ENCODE results near the gene FBXL7. TPM values are rescaled to one million over a fixed set of nuclear protein-coding genes. Genes with fewer than 3 reads are reported as not detected.

The FBXL7 gene
- total and polyA plus RNA-seq, 4 experiments from 2014 or later: not detected

GRCh38 chr5:15601853-15602252 is 101.9 kb downstream of the FBXL7 start:
- H3K9me3 ChIP-seq (ENCODE audit: control insufficient read depth in 1 of 2, low read length in 2 of 2): no peaks in the 10 kb centered on the region
- Mint-ChIP-seq H3K36me3 (no peaks in the 10 kb centered on the region), H3K27ac (no peak overlapping the region), H3K9me3 (peaks cover 0 to 6% (median 3%) of the 10 kb centered on the region in 8 donors), H3K4me3 (no peak overlapping the region), H3K4me1 (no peaks in the 10 kb centered on the region), H3K27me3 (peaks cover 0 to 1% of the 10 kb centered on the region in 2 donors)
- POLR2A ChIA-PET (ENCODE audit: partially characterized antibody): no interaction called here
- no peak overlapping the region for H3K27ac ChIP-seq (ENCODE audit: low read depth, low read length)
- no peaks in the 10 kb centered on the region for H3K27me3 ChIP-seq (ENCODE audit: insufficient read depth, low read length)
- intact Hi-C loops (cut with micrococcal nuclease): no loop called here
- no peak overlapping the region for H3K4me3 ChIP-seq (ENCODE audit: low read length in 2 of 2)
- DNase-seq: no peak
- CTCF ChIA-PET (ENCODE audit: partially characterized antibody): no interaction called here
- no peaks in the 10 kb centered on the region for H3K4me1 ChIP-seq (ENCODE audit: insufficient read depth, low read length)
- H3K36me3 ChIP-seq (ENCODE audit: insufficient read depth, low read length): no peaks in the 10 kb centered on the region

GRCh38 chr5:15604986-15605385 is 105.0 kb downstream of the FBXL7 start:
- Histone ChIP-seq H3K27ac (ENCODE audit: low read depth, low read length) (no peak overlapping the region), H3K36me3 (ENCODE audit: insufficient read depth, low read length) (no peaks in the 10 kb centered on the region), H3K4me3 (ENCODE audit: low read length in 2 of 2) (no peak overlapping the region), H3K9me3 (ENCODE audit: control insufficient read depth in 1 of 2, low read length in 2 of 2) (no peaks in the 10 kb centered on the region), H3K4me1 (ENCODE audit: insufficient read depth, low read length) (no peaks in the 10 kb centered on the region), H3K27me3 (ENCODE audit: insufficient read depth, low read length) (no peaks in the 10 kb centered on the region)
- H3K4me1 Mint-ChIP-seq: no peaks in the 10 kb centered on the region
- DNase-seq: no peak
- ChIA-PET POLR2A (ENCODE audit: partially characterized antibody) (no interaction called here), CTCF (ENCODE audit: partially characterized antibody) (no interaction called here)
- no peak overlapping the region for H3K27ac Mint-ChIP-seq
- intact Hi-C loops (cut with micrococcal nuclease): no loop called here
- no peaks in the 10 kb centered on the region for H3K36me3 Mint-ChIP-seq
- H3K4me3 Mint-ChIP-seq: no peak overlapping the region
- peaks cover 0 to 1% of the 10 kb centered on the region in 2 donors for H3K27me3 Mint-ChIP-seq
- H3K9me3 Mint-ChIP-seq: peaks cover 0 to 11% (median 2%) of the 10 kb centered on the region in 8 donors

- no peaks in the 10 kb centered on the region for H3K9me3 ChIP-seq (ENCODE audit: control insufficient read depth in 1 of 2, low read length in 2 of 2)
- POLR2A ChIA-PET (ENCODE audit: partially characterized antibody): no interaction called here
- no peaks in the 10 kb centered on the region for H3K36me3 ChIP-seq (ENCODE audit: insufficient read depth, low read length)
- no peaks in the 10 kb centered on the region for H3K4me1 ChIP-seq (ENCODE audit: insufficient read depth, low read length)
- H3K27me3 ChIP-seq (ENCODE audit: insufficient read depth, low read length): no peaks in the 10 kb centered on the region
- Mint-ChIP-seq H3K9me3 (peaks cover 0 to 11% (median 2%) of the 10 kb centered on the region in 8 donors), H3K36me3 (no peaks in the 10 kb centered on the region), H3K27ac (no peak overlapping the region), H3K4me1 (no peaks in the 10 kb centered on the region), H3K27me3 (peaks cover 0 to 1% of the 10 kb centered on the region in 2 donors), H3K4me3 (no peak overlapping the region)
- DNase-seq: no peak
- intact Hi-C loops (cut with micrococcal nuclease): no loop called here
- CTCF ChIA-PET (ENCODE audit: partially characterized antibody): no interaction called here
- H3K27ac ChIP-seq (ENCODE audit: low read depth, low read length): no peak overlapping the region
- H3K4me3 ChIP-seq (ENCODE audit: low read length in 2 of 2): no peak overlapping the region
Observed at GRCh38 chr5:15606197-15606596, 106.2 kb downstream of the FBXL7 start.

- DNase-seq: no peak
- Histone ChIP-seq H3K36me3 (ENCODE audit: insufficient read depth, low read length) (no peaks in the 10 kb centered on the region), H3K27ac (ENCODE audit: low read depth, low read length) (no peak overlapping the region), H3K4me3 (ENCODE audit: low read length in 2 of 2) (no peak overlapping the region), H3K4me1 (ENCODE audit: insufficient read depth, low read length) (no peaks in the 10 kb centered on the region), H3K27me3 (ENCODE audit: insufficient read depth, low read length) (no peaks in the 10 kb centered on the region), H3K9me3 (ENCODE audit: control insufficient read depth in 1 of 2, low read length in 2 of 2) (no peaks in the 10 kb centered on the region)
- ChIA-PET CTCF (ENCODE audit: partially characterized antibody) (no interaction called here), POLR2A (ENCODE audit: partially characterized antibody) (no interaction called here)
- peaks cover 0 to 1% of the 10 kb centered on the region in 2 donors for H3K27me3 Mint-ChIP-seq
- H3K4me1 Mint-ChIP-seq: no peaks in the 10 kb centered on the region
- peaks cover 0 to 11% (median 2%) of the 10 kb centered on the region in 8 donors for H3K9me3 Mint-ChIP-seq
- H3K27ac Mint-ChIP-seq: peak overlapping the region in 1 of 7 donors; percentile 11
- no peak overlapping the region for H3K4me3 Mint-ChIP-seq
- no peaks in the 10 kb centered on the region for H3K36me3 Mint-ChIP-seq
- intact Hi-C loops (cut with micrococcal nuclease): no loop called here
Observed at GRCh38 chr5:15607076-15607475, 107.1 kb downstream of the FBXL7 start.

- Histone ChIP-seq H3K4me3 (ENCODE audit: low read length in 2 of 2) (no peak overlapping the region), H3K27me3 (ENCODE audit: insufficient read depth, low read length) (no peaks in the 10 kb centered on the region), H3K36me3 (ENCODE audit: insufficient read depth, low read length) (no peaks in the 10 kb centered on the region), H3K27ac (ENCODE audit: low read depth, low read length) (no peak overlapping the region), H3K9me3 (ENCODE audit: control insufficient read depth in 1 of 2, low read length in 2 of 2) (no peaks in the 10 kb centered on the region), H3K4me1 (ENCODE audit: insufficient read depth, low read length) (no peaks in the 10 kb centered on the region)
- Mint-ChIP-seq H3K4me1 (no peaks in the 10 kb centered on the region), H3K36me3 (no peaks in the 10 kb centered on the region), H3K27me3 (peaks cover 0 to 1% of the 10 kb centered on the region in 2 donors), H3K4me3 (no peak overlapping the region), H3K27ac (no peak overlapping the region), H3K9me3 (peaks cover 0 to 14% (median 2%) of the 10 kb centered on the region in 8 donors)
- DNase-seq: no peak
- ChIA-PET CTCF (ENCODE audit: partially characterized antibody) (no interaction called here), POLR2A (ENCODE audit: partially characterized antibody) (no interaction called here)
- intact Hi-C loops (cut with micrococcal nuclease): no loop called here
Observed at GRCh38 chr5:15609076-15609725, 109.2 kb downstream of the FBXL7 start.

GRCh38 chr5:15610216-15610615 is 110.2 kb downstream of the FBXL7 start:
- no peaks in the 10 kb centered on the region for H3K27me3 Mint-ChIP-seq
- no peak overlapping the region for H3K27ac Mint-ChIP-seq
- H3K36me3 ChIP-seq (ENCODE audit: insufficient read depth, low read length): no peaks in the 10 kb centered on the region
- CTCF ChIA-PET (ENCODE audit: partially characterized antibody): no interaction called here
- no peak overlapping the region for H3K27ac ChIP-seq (ENCODE audit: low read depth, low read length)
- no peak overlapping the region for H3K4me3 ChIP-seq (ENCODE audit: low read length in 2 of 2)
- no peak overlapping the region for H3K4me3 Mint-ChIP-seq
- H3K9me3 ChIP-seq (ENCODE audit: control insufficient read depth in 1 of 2, low read length in 2 of 2): no peaks in the 10 kb centered on the region
- H3K4me1 ChIP-seq (ENCODE audit: insufficient read depth, low read length): no peaks in the 10 kb centered on the region
- H3K4me1 Mint-ChIP-seq: no peaks in the 10 kb centered on the region
- H3K9me3 Mint-ChIP-seq: peaks cover 0 to 8% (median 2%) of the 10 kb centered on the region in 8 donors
- DNase-seq: no peak
- no peaks in the 10 kb centered on the region for H3K36me3 Mint-ChIP-seq
- POLR2A ChIA-PET (ENCODE audit: partially characterized antibody): no interaction called here
- intact Hi-C loops (cut with micrococcal nuclease): no loop called here
- H3K27me3 ChIP-seq (ENCODE audit: insufficient read depth, low read length): no peaks in the 10 kb centered on the region

GRCh38 chr5:15611008-15611407 is 111.0 kb downstream of the FBXL7 start:
- no peak overlapping the region for H3K4me3 ChIP-seq (ENCODE audit: low read length in 2 of 2)
- H3K27me3 Mint-ChIP-seq: no peaks in the 10 kb centered on the region
- H3K36me3 ChIP-seq (ENCODE audit: insufficient read depth, low read length): no peaks in the 10 kb centered on the region
- H3K9me3 ChIP-seq (ENCODE audit: control insufficient read depth in 1 of 2, low read length in 2 of 2): no peaks in the 10 kb centered on the region
- no peaks in the 10 kb centered on the region for H3K36me3 Mint-ChIP-seq
- H3K4me1 Mint-ChIP-seq: no peaks in the 10 kb centered on the region
- H3K27ac Mint-ChIP-seq: no peak overlapping the region
- intact Hi-C loops (cut with micrococcal nuclease): no loop called here
- no peak overlapping the region for H3K27ac ChIP-seq (ENCODE audit: low read depth, low read length)
- H3K4me1 ChIP-seq (ENCODE audit: insufficient read depth, low read length): no peaks in the 10 kb centered on the region
- H3K4me3 Mint-ChIP-seq: no peak overlapping the region
- no peak for DNase-seq
- no peaks in the 10 kb centered on the region for H3K27me3 ChIP-seq (ENCODE audit: insufficient read depth, low read length)
- peaks cover 0 to 8% (median 3%) of the 10 kb centered on the region in 8 donors for H3K9me3 Mint-ChIP-seq
- ChIA-PET CTCF (ENCODE audit: partially characterized antibody) (no interaction called here), POLR2A (ENCODE audit: partially characterized antibody) (interaction anchor here (0.7 kb wide), 1 partner anchor 11 kb away, joined by 3 read pairs; no protein-coding TSS in a partner anchor)
